PFSK-1 (cell line): ENCODE measurements around the gene EPAS1.

Experiments used
- FOXP2 ChIP-seq: optimal IDR thresholded peaks from 2 replicates; pipeline ENCODE3; 2011; ENCODE audit warnings: borderline replicate concordance, control low read depth, inconsistent platforms; ENCODE audit not compliant: insufficient read depth; ENCODE audit errors: extremely low read length, extremely low read depth
- POLR2AphosphoS5 ChIP-seq: IDR thresholded peaks from 2 replicates; pipeline ENCODE4 v1.6.1; 2012; ENCODE audit warnings: low read depth, mild to moderate bottlenecking, control low read depth, low read length, moderate library complexity
- REST ChIP-seq, 2 experiments: IDR thresholded peaks; 2 replicates each; pipeline versions ENCODE4 v1.6.1 to v1.8.0; 2011 to 2012; ENCODE audit warnings: low read depth in 2 of 2, low read length in 2 of 2, control low read depth in 1 of 2, inconsistent platforms in 1 of 2, mild to moderate bottlenecking in 1 of 2, moderate library complexity in 1 of 2; ENCODE audit not compliant: insufficient read depth in 1 of 2
- SIN3A ChIP-seq: IDR thresholded peaks from 2 replicates; pipeline ENCODE4 v1.6.1; 2012; ENCODE audit warnings: mild to moderate bottlenecking, low read length, moderate library complexity, borderline replicate concordance; ENCODE audit not compliant: insufficient read depth
- TAF1 ChIP-seq: IDR thresholded peaks from 2 replicates; pipeline ENCODE4 v1.6.1; 2012; ENCODE audit warnings: low read length, control low read depth, borderline replicate concordance; ENCODE audit not compliant: insufficient read depth

EPAS1 gene

DNA sequence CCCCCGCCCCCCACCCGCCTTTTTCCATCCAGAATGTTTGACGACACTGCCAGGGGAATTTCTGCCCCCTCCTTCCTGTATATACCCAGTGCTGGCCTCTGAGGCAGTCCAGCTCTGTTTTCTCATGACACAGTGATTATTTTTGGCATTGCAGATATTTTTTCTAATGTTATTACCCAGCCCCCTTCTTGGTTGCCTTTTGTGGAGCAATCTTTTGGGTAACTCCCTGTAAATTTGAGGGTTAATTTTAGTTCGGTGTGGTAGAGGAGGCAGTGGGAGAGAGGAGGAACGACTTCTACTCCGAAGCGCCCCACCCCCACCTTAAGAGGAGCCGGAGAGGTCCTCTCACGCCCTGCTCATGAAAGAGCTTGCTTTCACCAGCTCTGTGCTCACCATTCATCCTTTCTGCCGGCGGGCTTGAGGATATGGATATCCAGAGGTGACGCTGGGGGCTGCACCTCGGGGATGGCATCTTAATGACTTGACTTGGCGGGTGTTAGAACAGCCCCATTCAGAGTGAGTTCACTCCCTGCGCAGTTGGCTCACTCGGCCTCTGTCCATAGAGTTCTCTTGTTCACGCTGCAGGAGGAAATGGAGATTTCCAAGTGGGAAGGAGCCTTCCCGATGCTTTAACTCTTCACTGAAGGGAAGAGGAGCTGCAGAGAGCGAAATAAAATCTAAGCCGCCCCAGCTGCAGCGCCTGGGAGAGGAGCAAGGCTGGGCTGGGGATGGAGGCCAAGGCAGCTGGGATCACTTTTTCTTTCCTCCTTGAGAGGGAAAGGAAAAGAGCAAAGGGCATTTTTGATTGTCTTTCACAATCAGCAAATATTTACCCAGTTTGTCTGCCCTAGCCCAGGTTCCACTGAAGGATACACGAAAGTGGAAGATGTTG is 38.4 kb downstream of the EPAS1 start:
- TF ChIP-seq REST (IDR thresholded peaks at IDR 0.05; ENCODE audit: insufficient read depth in 1 of 2, low read depth in 2 of 2, low read length in 2 of 2): no peak
- no peak for TF ChIP-seq FOXP2
- no peak; the same call in 1 of the 2 replicates for TF ChIP-seq SIN3A
- no peak for TF ChIP-seq POLR2AphosphoS5
- TF ChIP-seq TAF1: no peak; the same call in 1 of the 2 replicates

DNA sequence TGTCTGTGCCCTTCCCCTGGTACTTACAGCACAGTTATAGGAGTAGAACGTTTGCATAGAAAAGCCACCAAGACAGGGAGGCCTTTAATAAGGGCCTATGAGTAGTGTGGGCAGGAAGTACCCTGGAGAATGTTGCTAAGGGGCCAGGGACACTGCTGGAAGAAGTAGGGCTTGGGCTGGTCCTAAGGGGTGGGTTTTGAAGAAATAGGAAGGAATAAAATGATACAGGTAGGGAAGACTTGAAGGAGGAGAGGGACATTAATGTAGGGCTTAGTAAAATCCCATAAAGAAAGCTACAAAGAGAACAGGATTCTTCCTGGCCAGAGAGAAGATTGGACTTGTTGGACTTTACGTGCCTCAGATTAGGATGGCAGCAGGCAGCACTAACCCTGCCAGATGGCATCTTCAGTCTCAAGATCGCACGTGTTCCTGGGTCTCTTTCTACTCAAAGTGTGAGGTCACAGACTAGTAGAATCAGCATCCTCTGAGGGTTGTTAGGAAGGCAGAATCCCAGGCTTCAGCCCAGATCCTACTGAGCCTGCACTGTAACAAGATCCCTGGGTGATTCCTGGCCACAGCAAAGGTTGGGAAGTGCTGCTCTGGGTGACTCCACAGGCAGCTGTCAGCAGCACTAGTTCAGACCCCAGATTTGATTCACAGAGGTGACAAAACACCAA is 39.2 kb downstream of the EPAS1 start:
- no peak for TF ChIP-seq SIN3A
- no peak for TF ChIP-seq REST (IDR thresholded peaks at IDR 0.05; ENCODE audit: insufficient read depth in 1 of 2, low read depth in 2 of 2, low read length in 2 of 2)
- no peak for TF ChIP-seq FOXP2
- TF ChIP-seq TAF1: no peak
- no peak for TF ChIP-seq POLR2AphosphoS5

GRCh38 chr2:46337208-46337994 is 40.2 kb downstream of the EPAS1 start:
- TF ChIP-seq FOXP2 (no peak), REST (IDR thresholded peaks at IDR 0.05; ENCODE audit: insufficient read depth in 1 of 2, low read depth in 2 of 2, low read length in 2 of 2) (no peak), SIN3A (no peak), TAF1 (no peak), POLR2AphosphoS5 (no peak)

GRCh38 chr2:46338674-46339073 is 41.5 kb downstream of the EPAS1 start:
- TF ChIP-seq POLR2AphosphoS5: no peak
- no peak for TF ChIP-seq TAF1
- TF ChIP-seq REST (IDR thresholded peaks at IDR 0.05; ENCODE audit: insufficient read depth in 1 of 2, low read depth in 2 of 2, low read length in 2 of 2): no peak
- TF ChIP-seq SIN3A: no peak
- TF ChIP-seq FOXP2: no peak
